SK-N-SH (cell line): ENCODE data around the gene TGFB1I1.
"Not testable (repeated sequence)": the region's sequence is repeated elsewhere in the genome, so short reads cannot be mapped to it uniquely, and the experiment has no call there.

Experiments
- CTCF ChIP-seq: fragments of 200-600 bp; sonication (generic); IDR thresholded peaks from 2 replicates; pipeline ENCODE4 v1.6.1; 2017; ENCODE audit warnings: antibody characterized with exemption, mild to moderate bottlenecking, moderate library complexity
- EZH2phosphoT487 ChIP-seq: fragments of 200-600 bp; sonication (generic); IDR thresholded peaks from 2 replicates; pipeline ENCODE4 v1.6.1; 2017; ENCODE audit warnings: low read depth, mixed run types, mild to moderate bottlenecking, antibody characterized with exemption, moderate library complexity, borderline replicate concordance
- GATA2 ChIP-seq: sonication (generic); formaldehyde crosslinking; IDR thresholded peaks from 2 replicates; pipeline ENCODE4 v1.5.0; 2020; ENCODE audit warnings: mild to moderate bottlenecking, missing genetic modification reagents
- MAX ChIP-seq: IDR thresholded peaks from 2 replicates; pipeline ENCODE4 v1.4.0; 2012; ENCODE audit warnings: low read depth
- RCOR1 ChIP-seq: fragments of 150-350 bp; IDR thresholded peaks from 2 replicates; pipeline ENCODE4 v1.6.1; 2017; ENCODE audit warnings: antibody characterized with exemption, low read length
- SIN3A ChIP-seq: IDR thresholded peaks from 2 replicates; pipeline ENCODE4 v1.6.1; 2012; ENCODE audit warnings: low read depth, mild to moderate bottlenecking, low read length, moderate library complexity, borderline replicate concordance
- TAF1 ChIP-seq: IDR thresholded peaks from 2 replicates; pipeline ENCODE4 v1.6.1; 2012; ENCODE audit warnings: low read depth, mild to moderate bottlenecking, low read length, moderate library complexity, borderline replicate concordance
- USF2 ChIP-seq: fragments of 150-350 bp; IDR thresholded peaks from 2 replicates; pipeline ENCODE4 v1.6.1; 2017; ENCODE audit warnings: antibody characterized with exemption, low read length, low read depth, borderline replicate concordance

GRCh38 chr16:31503555-31503954 is 31.6 kb downstream of the TGFB1I1 start:
- TF ChIP-seq EZH2phosphoT487; CTCF; SIN3A; TAF1; MAX; RCOR1; GATA2 (CRISPR knock-in tag); USF2: not testable (repeated sequence)
